GM12878 (cell line): ENCODE results near the gene ACSL3. TPM values are rescaled to one million over a fixed set of nuclear protein-coding genes. Genes with fewer than 3 reads are reported as not detected.

Source experiments
- ATAC-seq: fragments of 200-7000 bp; cut with Tn5 transposase; 3 replicates; pipeline ENCODE4 v1.9.1; 2020; ENCODE audit warnings: mild to moderate bottlenecking, moderate library complexity
- BruUV-seq: library from RNA; stranded (reverse); fragments of 400-500 nt; replicated peaks from 2 replicates; lab custom pipeline; 2021; lab: Mats Ljungman, UMichigan
- CTCF ChIA-PET: fragments of 300-600 bp; sonication (Branson Sonifier 250); formaldehyde crosslinking; extraction: SDS; loops from one replicate; lab custom pipeline; 2021; ENCODE audit warnings: inconsistent platforms; lab: Yijun Ruan, JAX
- POLR2A ChIA-PET: fragments of 350-600 bp; formaldehyde crosslinking; extraction: SDS; loops from one replicate; lab custom pipeline; 2021; ENCODE audit warnings: inconsistent platforms; lab: Charles Lee
- RAD21 ChIA-PET: fragments of 300-600 bp; sonication (Branson Sonifier 250); formaldehyde crosslinking; loops from one replicate; lab custom pipeline; 2023; ENCODE audit warnings: antibody characterized with exemption; ENCODE audit not compliant: unreplicated experiment; lab: Charles Lee
- SMC1A ChIA-PET: fragments of 300-600 bp; sonication (Branson Sonifier 250); formaldehyde crosslinking; loops from one replicate; lab custom pipeline; 2023; ENCODE audit not compliant: unreplicated experiment, uncharacterized antibody; lab: Charles Lee
- DNase-seq: peaks from one replicate; pipeline ENCODE4 v3.0.0-alpha.2; 2011; ENCODE audit warnings: low read depth, low spot score
- FAIRE-seq: peaks from 3 replicates; lab custom pipeline; 2011; peaks lifted over from hg19 to GRCh38; lab: Jason Lieb, UNC
- H2AFZ ChIP-seq: 2 replicates; pipeline ENCODE4 v1.6.0; 2011; ENCODE audit warnings: low read depth, low read length, control low read depth; ENCODE audit not compliant: control insufficient read depth
- H3K27ac ChIP-seq: 2 replicates; pipeline ENCODE4 v1.5.1; 2011; ENCODE audit warnings: control low read depth; ENCODE audit not compliant: control insufficient read depth, insufficient read depth
- H3K27me3 ChIP-seq, 2 experiments: replicated peaks in 1 of 2; 2 replicates each; pipeline versions ENCODE4 v1.6.0 to v1.6.1; 2011; ENCODE audit warnings: low read length in 1 of 2; ENCODE audit not compliant: control insufficient read depth in 2 of 2, insufficient read depth in 2 of 2
- H3K36me3 ChIP-seq, 2 experiments: 2 replicates each; pipeline ENCODE4 v1.5.1; 2011; ENCODE audit warnings: low read length in 1 of 2; ENCODE audit not compliant: control insufficient read depth in 2 of 2, insufficient read depth in 2 of 2
- H3K4me1 ChIP-seq: 2 replicates; pipeline ENCODE4 v1.6.1; 2011; ENCODE audit warnings: mild to moderate bottlenecking, low read length, moderate library complexity, mixed read lengths; ENCODE audit not compliant: control insufficient read depth, insufficient read depth
- H3K4me2 ChIP-seq: 2 replicates; pipeline ENCODE4 v1.6.0; 2011; ENCODE audit warnings: control low read depth; ENCODE audit not compliant: control insufficient read depth, insufficient read depth
- H3K4me3 ChIP-seq: fragments of 200-600 bp; sonication (generic); 2 replicates; pipeline ENCODE4 v1.5.1; 2016
- H3K79me2 ChIP-seq: 2 replicates; pipeline ENCODE4 v1.6.0; 2011; ENCODE audit warnings: low read length; ENCODE audit not compliant: control insufficient read depth, insufficient read depth
- H3K9ac ChIP-seq: 2 replicates; pipeline ENCODE4 v1.8.0; 2011; ENCODE audit warnings: low read length, control low read depth, mixed read lengths; ENCODE audit not compliant: control insufficient read depth, insufficient read depth
- H3K9me3 ChIP-seq: replicated peaks from 3 replicates; pipeline ENCODE4 v1.5.1; 2011; ENCODE audit warnings: mild to moderate bottlenecking, low read length; ENCODE audit not compliant: control insufficient read depth, insufficient read depth
- H4K20me1 ChIP-seq: 2 replicates; pipeline ENCODE4 v1.6.0; 2011; ENCODE audit not compliant: control insufficient read depth, insufficient read depth
- ATF3 ChIP-seq: IDR thresholded peaks from 2 replicates; pipeline ENCODE4 v1.6.1; 2011; ENCODE audit warnings: low read depth, mild to moderate bottlenecking, low read length, moderate library complexity, borderline replicate concordance; ENCODE audit errors: extremely low read depth
- CBX3 ChIP-seq: fragments of 200-600 bp; sonication (generic); IDR thresholded peaks from 2 replicates; pipeline ENCODE4 v1.6.1; 2016; ENCODE audit warnings: low read depth, borderline replicate concordance
- CBX5 ChIP-seq: sonication (generic); IDR thresholded peaks from 2 replicates; pipeline ENCODE4 v1.6.1; 2016; ENCODE audit warnings: low read depth, moderate library complexity, mild to moderate bottlenecking, inconsistent platforms
- HCFC1 ChIP-seq: fragments of 150-350 bp; IDR thresholded peaks from 2 replicates; pipeline ENCODE4 v1.6.1; 2014; ENCODE audit warnings: low read length
- JUND ChIP-seq: IDR thresholded peaks from 2 replicates; pipeline ENCODE4 v1.6.1; 2012; ENCODE audit warnings: low read depth, mild to moderate bottlenecking, low read length, improper control_type of control experiment, moderate library complexity
- NFXL1 ChIP-seq: fragments of 450-650 bp; IDR thresholded peaks from 2 replicates; pipeline ENCODE4 v1.6.1; 2017; ENCODE audit warnings: antibody characterized with exemption, mild to moderate bottlenecking, borderline replicate concordance
- NKRF ChIP-seq: fragments of 450-650 bp; conservative IDR thresholded peaks from 2 replicates; pipeline ENCODE4 v1.6.1; 2017; ENCODE audit warnings: mild to moderate bottlenecking, moderate library complexity
- NR2C2 ChIP-seq: IDR thresholded peaks from 2 replicates; pipeline ENCODE4 v1.6.1; 2011; ENCODE audit warnings: borderline replicate concordance, low read depth; ENCODE audit not compliant: control insufficient read depth, insufficient read length
- NR2F1 ChIP-seq: fragments of 450-650 bp; conservative IDR thresholded peaks from 2 replicates; pipeline ENCODE4 v1.6.1; 2017; ENCODE audit warnings: mild to moderate bottlenecking
- RAD51 ChIP-seq: fragments of 450-650 bp; IDR thresholded peaks from 2 replicates; pipeline ENCODE4 v1.6.1; 2016; ENCODE audit warnings: moderate library complexity, mild to moderate bottlenecking, inconsistent platforms
- RFX5 ChIP-seq: IDR thresholded peaks from 2 replicates; pipeline ENCODE4 v1.6.1; 2011; ENCODE audit warnings: low read depth, low read length, improper control_type of control experiment
- SUZ12 ChIP-seq: fragments of 200-600 bp; sonication (generic); IDR thresholded peaks from one replicate; pipeline ENCODE4 v1.6.1; 2018; ENCODE audit warnings: antibody characterized with exemption, mild to moderate bottlenecking; ENCODE audit not compliant: unreplicated experiment
- TCF3 ChIP-seq: IDR thresholded peaks from 2 replicates; pipeline ENCODE4 v1.6.1; 2012; ENCODE audit warnings: low read depth, mild to moderate bottlenecking, low read length, borderline replicate concordance; ENCODE audit not compliant: insufficient read depth
- YY1 ChIP-seq: IDR thresholded peaks from 2 replicates; pipeline ENCODE4 v1.6.1; 2011; ENCODE audit warnings: low read depth, mild to moderate bottlenecking, low read length
- ZNF207 ChIP-seq: fragments of 450-650 bp; IDR thresholded peaks from 2 replicates; pipeline ENCODE4 v1.6.1; 2014; ENCODE audit warnings: antibody characterized with exemption, mild to moderate bottlenecking, borderline replicate concordance
- ZZZ3 ChIP-seq: IDR thresholded peaks from 2 replicates; pipeline ENCODE4 v1.6.1; 2011; ENCODE audit warnings: low read depth; ENCODE audit not compliant: control insufficient read depth, insufficient read length
- WGBS: methylation state at CpG from one replicate; pipeline ENCODE4 v1.1.6; 2016; ENCODE audit warnings: low lambda C conversion rate; ENCODE audit not compliant: insufficient replicate concordance, insufficient coverage; ENCODE audit errors: missing lambda C conversion rate; 5-methylcytosine and 5-hydroxymethylcytosine counted together
- in situ Hi-C: fragments of 300-500 bp; cut with MboI; formaldehyde crosslinking; loops from 9 replicates; pipeline ENCODE4 v1.14.3; 2018; ENCODE audit warnings: mixed read lengths
- intact Hi-C: fragments of 100-400 bp; cut with micrococcal nuclease; formaldehyde crosslinking; loops from one replicate; pipeline ENCODE4 v1.14.2; 2022; ENCODE audit not compliant: unreplicated experiment
- polyA plus RNA-seq, 11 experiments: library from polyadenylated mRNA; depleted of rRNA in 4 of 11; unstranded in 6 of 11; stranded (reverse) in 5 of 11; fragments of >200 nt; fragmentation: Nextera tagmentation in 4 of 11; fragmentation: Illumina TruSeq in 1 of 11; extraction: Ambion mirVana in 4 of 11; extraction: Trizol in 1 of 11; gene quantifications; 1 replicate in 1 of 11; 2 replicates in 10 of 11; pipeline versions ENCODE4 v1.2.1 to v1.2.3, GENCODE V29; 2011 to 2016; ENCODE audit warnings: inconsistent platforms in 2 of 11, missing spikeins in 2 of 11, low read depth in 1 of 11
- total RNA-seq, 4 experiments: library from RNA; depleted of rRNA in 3 of 4; stranded (reverse); fragments of >200 nt in 3 of 4; fragmentation: Illumina TruSeq in 1 of 4; extraction: Trizol in 1 of 4; gene quantifications; 2 replicates each; pipeline versions ENCODE4 v1.2.1 to v1.2.3, GENCODE V29; 2013 to 2021

ACSL3 gene
- total and polyA plus RNA-seq, 10 of the 15 experiments (the other 5 are each of a cell fraction or from before 2014, with no cell fraction given) = 15.6 to 83.9 (median 56.7) TPM

GRCh38 chr2:222888716-222889115, 27.9 kb downstream of the ACSL3 start (continued):
- TF ChIP-seq NR2C2 = no peak
- TF ChIP-seq CBX5 = no peak
- no peak for TF ChIP-seq RFX5

- no peaks in the 10 kb centered on the region for H3K27me3 ChIP-seq
- H4K20me1 ChIP-seq = no peaks in the 10 kb centered on the region
- H3K27ac ChIP-seq = no peak overlapping the region
- FAIRE-seq (no peak), ATAC-seq (no peak), DNase-seq (no peak)
- H3K9me3 ChIP-seq = no peaks in the 10 kb centered on the region
- no peak overlapping the region for H2AFZ ChIP-seq
- SMC1A ChIA-PET = interaction anchor here (1.1 kb wide), 1 partner anchor 29 kb away, joined by 5 read pairs; no protein-coding TSS in a partner anchor
- intact Hi-C loops (no loop called here), in situ Hi-C loops (no loop called here)
- CTCF ChIA-PET = interaction anchor here (0.9 to 4.1 kb wide), 2 partner anchors 10 to 201 kb away, joined by 3 to 26 read pairs; no protein-coding TSS in a partner anchor
- BruUV-seq = no TSS peak
- TF ChIP-seq NFXL1 = no peak
- no peak for TF ChIP-seq HCFC1
- TF ChIP-seq TCF3 = no peak
- TF ChIP-seq ZNF207 = no peak
- no peak for TF ChIP-seq NKRF
- TF ChIP-seq YY1 = no peak
- TF ChIP-seq CBX3 = no peak
- no peak for TF ChIP-seq ATF3
- TF ChIP-seq NR2F1 = no peak
- no peak for TF ChIP-seq ZZZ3
- no peak for TF ChIP-seq CBX5
- no peak for TF ChIP-seq JUND
- no peak for TF ChIP-seq RAD51
- no peak for TF ChIP-seq SUZ12
- POLR2A ChIA-PET = no interaction called here
- H3K9ac ChIP-seq = no peak overlapping the region
- peaks cover 0 to 4% of the 10 kb centered on the region in 2 experiments; a peak in 1 of 4 replicates for H3K36me3 ChIP-seq
- no peak overlapping the region for H3K4me2 ChIP-seq
- WGBS = 96% methylated on average over 4 of the region's 4 CpGs
- peaks cover 4% of the 10 kb centered on the region for H3K79me2 ChIP-seq
- H3K4me3 ChIP-seq = no peak overlapping the region
- RAD21 ChIA-PET = no interaction called here
- H3K4me1 ChIP-seq = no peaks in the 10 kb centered on the region
Observed at GRCh38 chr2:222891890-222892289, 31.1 kb downstream of the ACSL3 start.
